GM19438 (cell line): Measurements from ENCODE around the gene PRAC2.

Experiments used
- ATAC-seq: cut with Tn5 transposase; IDR thresholded peaks from one replicate; pipeline ENCODE4 v1.9.1; 2021; ENCODE audit warnings: low read depth; ENCODE audit not compliant: unreplicated experiment

The PRAC2 gene

GRCh38 chr17:48719642-48720265, 3.2 kb upstream of the PRAC2 start:
- no peak for ATAC-seq

GRCh38 chr17:48720266-48721008, 2.5 kb upstream of the PRAC2 start:
- ATAC-seq = no peak

- no peak for ATAC-seq
Observed at GRCh38 chr17:48721009-48721402, 2.0 kb upstream of the PRAC2 start.

GRCh38 chr17:48722201-48722907, 631 bp upstream of the PRAC2 start, which contains the start of gene PRAC1:
TSS of gene PRAC1 (minus strand) at chr17:48722518. CDS start at chr17:48722392, 126 bp downstream.
- no peak for ATAC-seq

GRCh38 chr17:48723423-48724250, 652 bp downstream of the PRAC2 start:
- no peak for ATAC-seq

GRCh38 chr17:48724251-48725003, 1.4 kb downstream of the PRAC2 start:
- ATAC-seq = no peak

GRCh38 chr17:48725004-48725287, 2.0 kb downstream of the PRAC2 start:
- ATAC-seq = no peak

GRCh38 chr17:48725288-48726064, 2.5 kb downstream of the PRAC2 start:
- ATAC-seq = no peak

- ATAC-seq = no peak
Observed at GRCh38 chr17:48726114-48726915, 3.3 kb downstream of the PRAC2 start.

GRCh38 chr17:48726916-48727286, 3.9 kb downstream of the PRAC2 start:
- ATAC-seq = no peak

- ATAC-seq = no peak
Observed at GRCh38 chr17:48727415-48728175, 4.6 kb downstream of the PRAC2 start.

GRCh38 chr17:48728232-48729231, 5.5 kb downstream of the PRAC2 start, which contains the start of gene HOXB13:
TSS of gene HOXB13 (minus strand) at chr17:48728750. CDS start at chr17:48728593, 157 bp downstream.
- no peak for ATAC-seq

- no peak for ATAC-seq
Observed at GRCh38 chr17:48729335-48730239, 6.6 kb downstream of the PRAC2 start.

- no peak for ATAC-seq
Observed at GRCh38 chr17:48730240-48730550, 7.2 kb downstream of the PRAC2 start.

- no peak for ATAC-seq
Observed at GRCh38 chr17:48731355-48731754, 8.4 kb downstream of the PRAC2 start.
